Activated CD8-positive, alpha-beta memory T cell treated with anti-CD3 and anti-CD28 coated beads for 1 hour (primary cell): ENCODE results near the gene LACTBL1.

Source experiments
- DNase-seq, 2 donors: peaks; one replicate each; pipeline ENCODE4 v3.0.0-alpha.2; 2020; ENCODE audit warnings: low read depth in 1 of 2; ENCODE audit errors: extremely low read depth in 1 of 2

LACTBL1 gene

GRCh38 chr1:22914633-22915217 is 57.9 kb downstream of the LACTBL1 start:
- DNase-seq, result no peak

DNA sequence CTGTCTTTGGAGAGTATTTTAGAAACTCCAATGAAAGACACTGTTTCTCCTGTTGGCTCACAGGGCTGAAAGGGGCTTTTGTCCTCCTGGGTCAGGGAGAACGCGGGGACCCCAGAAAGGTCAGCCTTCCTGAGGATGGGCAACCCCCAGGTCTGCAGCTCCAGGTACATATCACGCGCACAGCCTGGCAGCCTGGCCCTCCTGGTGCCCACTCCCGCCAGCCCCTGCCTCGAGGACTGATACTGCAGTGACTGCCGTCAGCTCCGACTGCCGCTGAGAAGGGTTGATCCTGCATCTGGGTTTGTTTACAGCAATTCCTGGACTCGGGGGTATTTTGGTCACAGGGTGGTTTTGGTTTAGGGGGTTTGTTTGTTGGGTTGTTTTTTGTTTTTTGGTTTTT is 58.5 kb downstream of the LACTBL1 start:
- DNase-seq, result no peak

- DNase-seq, result no peak
Measured at GRCh38 chr1:22913421-22914141, 59.1 kb downstream of the LACTBL1 start.

DNA sequence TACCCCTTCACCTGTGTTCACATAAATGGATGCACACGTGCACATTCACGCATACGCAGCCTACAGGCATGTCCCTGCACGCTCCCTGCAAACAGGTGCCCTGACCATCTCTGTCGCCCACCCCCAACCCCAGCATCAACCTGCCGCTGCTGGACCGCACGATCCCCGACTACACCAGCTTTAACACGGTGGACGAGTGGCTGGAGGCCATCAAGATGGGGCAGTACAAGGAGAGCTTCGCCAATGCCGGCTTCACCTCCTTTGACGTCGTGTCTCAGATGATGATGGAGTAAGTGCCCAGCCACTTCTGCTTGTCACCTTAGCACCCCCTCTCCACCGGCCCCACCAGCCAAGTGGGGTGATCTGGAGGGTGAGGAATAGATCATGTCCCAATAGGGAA is 60.4 kb downstream of the LACTBL1 start:
- no peak for DNase-seq

- DNase-seq, result no peak
Measured at GRCh38 chr1:22910986-22911651, 61.5 kb downstream of the LACTBL1 start.

GRCh38 chr1:22910286-22910685 is 62.4 kb downstream of the LACTBL1 start:
- no peak for DNase-seq

- no peak for DNase-seq
Measured at GRCh38 chr1:22908880-22909426, 63.7 kb downstream of the LACTBL1 start.

DNA sequence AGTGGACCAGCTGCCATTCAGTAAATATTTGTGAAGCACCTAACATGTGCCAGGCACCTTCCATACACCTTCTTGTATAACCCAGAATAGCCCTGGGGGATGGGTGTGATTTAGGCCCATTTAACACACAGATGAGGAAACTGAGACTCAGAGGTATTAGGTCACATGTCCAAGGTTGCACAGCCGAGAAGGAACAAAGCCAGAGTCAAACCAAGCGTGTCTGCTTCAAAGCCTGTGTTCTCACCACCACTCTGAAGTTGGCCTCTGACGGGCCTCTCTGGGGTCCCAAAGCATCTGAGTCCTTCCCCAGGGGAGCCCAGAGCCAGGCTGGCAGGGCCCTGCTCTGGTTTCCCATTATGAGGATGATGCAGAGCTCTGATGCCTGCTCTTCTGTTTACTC is 65.1 kb downstream of the LACTBL1 start:
- no peak for DNase-seq

GRCh38 chr1:22906968-22907367 is 65.7 kb downstream of the LACTBL1 start:
- no peak for DNase-seq

GRCh38 chr1:22903113-22903512 is 69.6 kb downstream of the LACTBL1 start:
- no peak for DNase-seq
